DMS53 (cell line): ENCODE data around the gene LY86.
"Not testable (repeated sequence)": the region's sequence is repeated elsewhere in the genome, so short reads cannot be mapped to it uniquely, and the experiment has no call there.

Experiments
- DNase-seq: peaks from one replicate; lab custom pipeline; 2025; lab: John Stamatoyannopoulos, UW

The LY86 gene

GRCh38 chr6:6596529-6597328 lies 8.2 kb downstream of the LY86 start:
- DNase-seq, result no peak

DNA sequence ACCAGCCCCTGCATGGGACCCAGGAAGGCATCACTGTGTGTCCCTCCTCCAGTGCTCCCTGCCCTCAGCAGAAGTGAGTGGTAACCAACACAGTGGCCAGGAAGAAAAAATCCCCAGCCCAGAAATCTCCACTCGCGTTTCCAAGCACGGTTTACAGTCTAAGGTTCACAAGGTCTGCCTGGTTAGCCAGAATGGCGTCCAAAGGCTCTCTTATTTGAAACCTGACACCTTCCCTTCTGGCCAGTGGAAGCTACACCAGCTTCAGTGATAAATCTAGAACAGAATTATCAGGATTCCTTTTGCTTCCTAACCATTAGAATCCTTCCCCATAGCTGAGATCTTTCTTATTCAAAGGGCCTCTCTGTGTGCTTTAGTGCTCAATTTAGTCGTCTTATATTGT lies 9.2 kb downstream of the LY86 start:
- DNase-seq, result peak; percentile 5

- no peak for DNase-seq
Observed at GRCh38 chr6:6599468-6599873, 11.0 kb downstream of the LY86 start.

- peak; percentile 15 for DNase-seq
Observed at GRCh38 chr6:6600875-6601274, 12.4 kb downstream of the LY86 start.

GRCh38 chr6:6602262-6602661 lies 13.7 kb downstream of the LY86 start:
- no peak for DNase-seq

DNA sequence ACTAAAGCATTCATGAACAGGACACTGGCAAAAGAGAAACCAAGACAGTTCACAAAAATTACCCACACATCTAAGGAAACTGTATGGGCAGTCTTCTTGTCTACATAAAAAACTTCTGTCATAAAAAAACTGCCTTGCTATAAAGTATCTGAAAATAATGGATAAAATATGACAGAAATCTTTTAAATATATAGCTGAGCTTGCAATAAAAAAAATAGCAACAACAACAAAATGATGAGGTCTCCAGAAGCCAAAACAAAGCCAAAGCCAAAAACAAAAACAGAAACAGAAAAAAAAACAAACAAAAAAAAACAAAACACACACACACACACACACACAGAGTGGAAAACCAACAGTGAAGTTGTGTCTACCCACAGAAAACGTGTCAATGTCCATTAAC lies 14.8 kb downstream of the LY86 start:
- DNase-seq, result no peak

DNA sequence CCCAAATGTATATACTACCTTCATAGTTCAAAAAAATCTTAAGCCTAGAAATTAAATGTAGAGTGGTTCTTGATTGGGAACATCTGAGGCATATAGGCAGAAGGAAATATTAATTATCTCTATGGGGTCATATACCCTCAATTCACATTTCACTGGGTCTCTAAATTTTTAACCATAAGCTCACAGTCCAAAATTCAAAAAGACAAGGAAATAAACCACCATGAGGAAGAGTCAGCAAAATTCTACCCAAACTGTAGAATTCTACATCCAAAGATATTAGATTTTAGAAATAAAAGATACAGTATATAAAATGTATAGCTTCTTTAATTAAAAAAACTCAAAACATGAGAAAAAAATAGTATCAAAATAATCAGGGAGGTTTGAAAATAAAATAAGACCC lies 15.5 kb downstream of the LY86 start:
- DNase-seq, result no peak

DNA sequence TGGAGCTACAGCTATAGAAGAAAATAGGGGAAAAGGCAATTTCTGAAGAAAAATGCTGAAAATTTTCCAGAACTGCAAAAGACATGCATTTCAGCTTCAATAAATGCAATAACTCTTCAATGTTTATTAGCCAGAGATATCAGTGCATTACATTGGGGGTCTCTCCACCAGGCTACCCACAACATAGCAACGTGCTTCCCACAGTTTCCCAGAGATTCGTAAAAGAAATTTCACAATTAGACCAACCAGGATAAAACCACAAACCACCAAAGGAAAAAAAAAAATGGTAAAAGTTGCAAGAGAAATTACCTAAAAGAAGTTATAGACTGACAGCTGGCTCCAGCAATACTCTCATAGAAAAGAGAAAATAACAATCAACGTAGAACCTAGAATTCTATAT lies 16.0 kb downstream of the LY86 start:
- DNase-seq, result no peak

DNA sequence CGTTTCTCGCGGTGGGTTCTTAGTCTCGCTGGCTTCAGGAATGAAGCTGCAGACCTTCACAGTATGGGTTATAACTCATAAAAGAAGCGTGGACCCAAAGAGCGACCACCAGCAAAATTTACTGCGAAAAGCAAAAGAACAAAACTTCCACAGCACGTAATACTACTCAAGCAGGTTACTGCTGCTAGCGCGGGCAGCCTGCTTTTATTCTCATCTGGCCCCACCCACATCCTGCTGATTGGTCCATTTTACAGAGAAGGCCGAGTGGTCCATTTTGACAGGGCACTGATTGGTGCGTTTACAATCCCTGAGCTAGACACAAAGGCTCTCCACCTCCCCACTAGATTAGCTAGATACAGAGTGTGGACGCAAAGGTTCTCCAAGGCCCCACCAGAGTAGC lies 17.4 kb downstream of the LY86 start:
- DNase-seq, result no peak

- DNase-seq, result not testable (repeated sequence)
Observed at GRCh38 chr6:6606391-6607030, 18.0 kb downstream of the LY86 start.

GRCh38 chr6:6609450-6609849 lies 20.9 kb downstream of the LY86 start:
- no peak for DNase-seq

- DNase-seq, result no peak
Observed at GRCh38 chr6:6610031-6610591, 21.6 kb downstream of the LY86 start.

DNA sequence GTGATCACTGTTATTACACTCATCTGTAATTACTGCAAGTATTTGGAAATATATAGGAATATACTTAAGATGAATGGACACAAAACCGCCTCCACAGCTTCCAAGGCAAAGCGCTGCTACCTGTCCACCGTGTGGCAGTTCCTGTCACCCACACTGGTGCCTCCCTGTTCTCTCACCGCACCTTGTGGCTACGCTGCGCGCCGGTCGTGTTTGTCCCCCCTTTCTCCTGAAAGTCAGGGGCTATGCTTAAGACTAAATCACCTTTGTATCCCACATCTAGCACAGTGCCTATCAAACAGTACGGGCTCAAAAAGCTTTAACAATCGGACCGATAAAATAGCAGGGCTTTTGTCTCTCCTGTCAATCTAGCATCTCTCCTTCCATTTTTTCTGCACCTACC lies 23.0 kb downstream of the LY86 start:
- no peak for DNase-seq

GRCh38 chr6:6612308-6612707 lies 23.8 kb downstream of the LY86 start:
- DNase-seq, result no peak

DNA sequence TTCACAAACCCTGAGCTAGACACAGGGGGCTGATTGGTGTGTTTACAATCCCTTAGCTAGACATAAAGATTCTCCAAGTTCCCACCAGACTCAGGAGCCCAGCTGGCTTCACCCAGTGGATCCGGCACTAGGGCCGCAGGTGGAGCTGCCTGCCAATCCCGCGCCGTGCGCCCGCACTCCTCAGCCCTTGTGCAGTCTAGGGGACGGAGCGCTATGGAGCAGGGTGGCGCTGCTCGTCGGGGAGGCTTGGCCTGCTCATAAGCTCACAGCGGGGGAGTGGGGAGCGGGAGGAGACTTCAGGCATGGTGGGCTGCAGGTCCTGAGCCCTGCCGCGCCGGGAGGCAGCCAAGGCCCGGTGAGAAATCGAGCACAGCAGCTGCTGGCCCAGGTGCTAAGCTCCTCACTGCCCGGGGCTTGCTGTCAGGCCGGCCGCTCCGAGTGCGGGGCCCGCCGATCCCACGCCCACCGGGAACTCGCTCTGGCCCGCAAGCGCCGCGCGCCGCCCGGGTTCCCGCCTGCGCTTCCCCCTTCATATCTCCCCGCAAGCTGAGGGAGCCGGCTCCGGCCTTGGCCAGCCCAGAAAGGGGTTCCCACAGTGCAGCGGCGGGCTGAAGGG lies 24.7 kb downstream of the LY86 start:
- not testable (repeated sequence) for DNase-seq

- no peak for DNase-seq
Observed at GRCh38 chr6:6614096-6614982, 25.8 kb downstream of the LY86 start.

- no peak for DNase-seq
Observed at GRCh38 chr6:6614983-6615349, 26.4 kb downstream of the LY86 start.

DNA sequence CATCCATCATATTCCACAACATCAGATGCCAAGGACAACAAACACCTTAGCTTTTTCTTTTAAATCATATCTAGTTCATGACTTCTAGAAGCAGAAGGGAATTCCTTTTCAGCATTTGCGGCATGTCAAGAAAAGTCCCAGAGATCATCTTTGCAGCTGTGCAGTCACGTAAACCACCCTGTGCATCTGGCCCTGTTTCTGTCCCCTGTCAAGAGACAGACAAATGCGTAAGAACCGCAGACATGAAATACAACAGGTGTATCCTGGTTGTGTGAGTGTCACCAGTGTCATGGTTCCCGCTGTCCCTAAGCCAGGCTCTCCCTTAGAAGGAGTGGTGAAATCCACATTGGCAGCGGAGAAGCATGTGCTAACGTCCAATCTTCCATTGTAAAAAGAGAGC lies 28.1 kb downstream of the LY86 start:
- no peak for DNase-seq

- no peak for DNase-seq
Observed at GRCh38 chr6:6619021-6619794, 30.7 kb downstream of the LY86 start.

DNA sequence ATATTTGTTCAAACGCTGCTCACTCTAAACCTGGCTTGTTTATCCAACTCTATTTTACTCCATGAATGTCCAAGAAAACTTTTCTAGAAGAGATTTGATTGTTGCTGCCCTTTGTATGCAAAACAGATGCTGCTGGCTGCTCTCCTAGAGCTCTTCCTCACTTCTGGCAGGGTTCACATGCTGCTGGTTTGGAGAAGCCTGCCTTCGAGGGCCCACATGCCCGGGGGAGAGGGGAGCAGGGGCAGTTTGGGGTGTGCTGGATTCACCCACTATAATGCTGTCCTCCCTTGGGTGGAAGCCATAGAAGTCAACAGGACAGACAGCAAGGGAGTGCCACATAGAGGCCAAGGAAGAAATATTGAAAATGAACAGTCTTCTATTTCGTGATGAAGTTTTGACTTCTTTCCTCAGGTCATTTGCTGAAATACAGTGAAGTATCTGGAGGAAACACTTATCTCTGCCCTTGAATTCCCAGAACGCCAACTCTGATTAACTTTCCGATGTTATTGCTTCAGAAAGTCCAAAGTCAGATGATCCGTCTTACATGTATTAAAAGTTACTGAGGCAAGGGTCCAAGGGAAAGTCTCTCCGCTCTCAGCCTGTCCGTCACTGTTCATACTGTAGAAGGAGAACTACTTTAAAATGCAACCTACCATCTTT lies 32.4 kb downstream of the LY86 start:
- DNase-seq, result no peak

GRCh38 chr6:6622501-6622900 lies 34.0 kb downstream of the LY86 start:
- DNase-seq, result no peak
